Measurements from ENCODE around the gene CASKIN1.

The CASKIN1 gene

GRCh38 chr16:2195322-2196161 lies 863 bp downstream of the CASKIN1 start:
- no peak for DNase-seq (ENCODE audit: low read depth in 2 of 2)

- DNase-seq (ENCODE audit: low read depth in 2 of 2) = no peak
These were observed 1.5 kb downstream of the CASKIN1 start for GRCh38 chr16:2194852-2195321.

- DNase-seq (ENCODE audit: low read depth in 2 of 2) = no peak
These were observed 2.1 kb downstream of the CASKIN1 start for GRCh38 chr16:2194166-2194834.

GRCh38 chr16:2191446-2191706 lies 5.0 kb downstream of the CASKIN1 start:
- no peak for DNase-seq (ENCODE audit: low read depth in 2 of 2)

GRCh38 chr16:2190659-2191445 lies 5.6 kb downstream of the CASKIN1 start:
- DNase-seq (ENCODE audit: low read depth in 2 of 2) = no peak

- DNase-seq (ENCODE audit: low read depth in 2 of 2) = no peak
These were observed 6.3 kb downstream of the CASKIN1 start for GRCh38 chr16:2190002-2190658.

- DNase-seq (ENCODE audit: low read depth in 2 of 2) = no peak
These were observed 7.0 kb downstream of the CASKIN1 start for GRCh38 chr16:2189252-2189893.

GRCh38 chr16:2188395-2188794 lies 8.0 kb downstream of the CASKIN1 start:
- DNase-seq (ENCODE audit: low read depth in 2 of 2) = no peak

GRCh38 chr16:2187212-2187611 lies 9.2 kb downstream of the CASKIN1 start:
- DNase-seq (ENCODE audit: low read depth in 2 of 2) = no peak

GRCh38 chr16:2186505-2186904 lies 9.9 kb downstream of the CASKIN1 start:
- DNase-seq (ENCODE audit: low read depth in 2 of 2) = no peak

GRCh38 chr16:2186064-2186463 lies 10.3 kb downstream of the CASKIN1 start:
- DNase-seq (ENCODE audit: low read depth in 2 of 2) = no peak

GRCh38 chr16:2184962-2185361 lies 11.4 kb downstream of the CASKIN1 start:
- no peak for DNase-seq (ENCODE audit: low read depth in 2 of 2)

GRCh38 chr16:2184346-2184745 lies 12.1 kb downstream of the CASKIN1 start:
- DNase-seq (ENCODE audit: low read depth in 2 of 2) = no peak

GRCh38 chr16:2183671-2184070 lies 12.7 kb downstream of the CASKIN1 start:
- DNase-seq (ENCODE audit: low read depth in 2 of 2) = no peak

GRCh38 chr16:2181952-2182351 lies 14.5 kb downstream of the CASKIN1 start:
- DNase-seq (ENCODE audit: low read depth in 2 of 2) = no peak

GRCh38 chr16:2180962-2181923 lies 15.2 kb downstream of the CASKIN1 start:
- no peak for DNase-seq (ENCODE audit: low read depth in 2 of 2)

- no peak for DNase-seq (ENCODE audit: low read depth in 2 of 2)
These were observed 15.9 kb downstream of the CASKIN1 start for GRCh38 chr16:2180461-2180860.

GRCh38 chr16:2179576-2179975 lies 16.8 kb downstream of the CASKIN1 start:
- DNase-seq (ENCODE audit: low read depth in 2 of 2) = no peak

- DNase-seq (ENCODE audit: low read depth in 2 of 2) = no peak
These were observed 17.3 kb downstream of the CASKIN1 start for GRCh38 chr16:2179107-2179501.

GRCh38 chr16:2178321-2179106 lies 17.9 kb downstream of the CASKIN1 start:
- DNase-seq (ENCODE audit: low read depth in 2 of 2) = peak in 1 of 2 donors; percentile 44
